ENCODE data around the gene PDGFD. TPM values are rescaled to one million over a fixed set of nuclear protein-coding genes. Genes with fewer than 3 reads are reported as not detected.

The PDGFD gene
- total RNA-seq, 1 experiment from 2014 or later: not detected

DNA sequence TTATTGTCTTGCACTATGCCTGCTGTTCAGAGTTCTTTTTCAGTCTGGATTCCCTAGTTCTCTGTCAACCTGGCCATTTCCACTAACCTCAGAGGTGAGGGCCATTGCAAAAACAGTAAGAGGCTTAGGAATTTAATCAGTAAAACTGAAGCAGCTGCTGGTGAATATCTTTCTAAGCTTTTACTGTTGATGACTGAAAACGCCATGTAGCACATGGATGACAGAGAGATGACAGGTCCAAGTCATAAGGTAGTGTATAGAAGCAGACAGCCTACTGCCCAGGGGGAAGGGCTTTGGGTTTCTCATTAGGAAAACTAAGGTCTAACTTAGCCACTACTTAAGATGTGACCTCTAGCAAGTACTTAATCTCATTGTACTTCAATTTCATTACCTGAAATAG, 280.1 kb downstream of the PDGFD start:
- DNase-seq (ENCODE audit: low read depth): no peak

DNA sequence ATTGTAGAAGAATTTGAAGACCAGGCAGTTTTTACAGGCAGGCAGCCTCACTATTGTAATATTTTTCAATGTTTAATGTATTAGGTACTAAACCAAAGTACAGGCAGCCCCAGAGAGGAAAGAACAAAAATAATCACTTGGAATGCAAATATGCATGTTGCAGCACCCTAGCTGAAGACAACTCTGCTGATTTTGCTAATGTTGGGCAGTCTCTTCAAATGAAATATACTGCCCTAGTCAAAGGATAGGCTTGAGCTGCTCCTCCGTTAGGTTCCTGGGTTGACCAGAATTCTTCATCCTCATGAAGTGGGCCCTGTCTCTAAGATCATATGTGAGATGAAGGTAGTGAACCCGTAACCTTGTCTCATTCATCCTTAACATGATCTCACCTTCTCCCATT, 280.7 kb downstream of the PDGFD start:
- DNase-seq (ENCODE audit: low read depth): no peak

DNA sequence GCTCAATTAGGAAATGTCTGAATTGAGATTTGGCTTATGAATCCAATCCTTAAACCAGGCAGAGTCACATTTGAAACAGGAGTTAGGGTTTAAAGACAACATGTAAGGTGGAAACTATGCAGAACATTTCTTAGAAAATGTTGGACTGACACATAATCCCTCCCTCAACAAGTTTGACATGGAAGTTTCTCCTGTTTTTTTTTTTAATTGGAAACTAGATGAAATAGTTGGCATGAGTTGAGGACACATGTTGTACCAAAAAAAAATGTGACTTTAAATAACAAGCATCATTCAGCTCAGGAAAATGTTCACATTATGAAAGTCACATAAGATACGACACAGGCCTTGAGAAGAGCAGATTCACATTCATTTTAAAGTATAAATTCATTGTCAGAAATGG, 282.4 kb downstream of the PDGFD start:
- no peak for DNase-seq (ENCODE audit: low read depth)

DNA sequence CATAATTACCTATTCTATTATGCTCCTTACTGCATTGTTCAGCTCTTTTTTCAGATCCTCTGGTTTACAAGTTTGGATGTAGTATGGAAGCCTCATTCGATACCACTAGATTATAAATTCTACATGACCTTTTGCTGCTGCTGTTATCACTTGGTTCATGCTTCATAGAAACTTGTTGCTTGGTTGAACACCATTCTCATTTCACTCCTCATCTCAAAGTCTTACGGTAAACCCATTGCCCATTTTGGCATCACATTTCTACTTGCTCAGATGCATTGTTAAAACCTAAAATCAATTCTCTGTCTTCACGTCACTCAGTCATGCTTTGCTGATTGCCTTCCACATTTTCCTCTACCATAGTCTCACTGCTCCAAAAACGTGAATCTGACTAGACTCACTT, 283.0 kb downstream of the PDGFD start:
- no peak for DNase-seq (ENCODE audit: low read depth)

DNA sequence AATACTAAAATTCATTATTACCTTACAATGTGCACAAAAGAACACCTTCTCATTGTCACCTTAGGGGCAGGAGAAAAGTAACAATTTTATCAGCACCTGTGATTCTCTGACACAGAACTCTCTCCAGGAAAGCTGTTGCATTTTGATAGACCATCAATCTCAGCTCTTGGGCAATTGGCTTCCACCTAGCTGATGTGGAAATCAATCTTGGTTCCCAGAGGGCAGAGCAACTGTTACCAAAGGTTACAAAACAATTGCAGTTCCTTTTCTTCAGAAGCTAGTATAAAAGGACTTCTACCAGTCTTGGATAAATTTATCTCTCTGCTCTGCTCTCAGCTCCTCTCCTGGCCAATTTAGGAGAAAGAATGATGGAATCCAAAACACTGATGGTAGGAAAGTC, 285.3 kb downstream of the PDGFD start:
- DNase-seq (ENCODE audit: low read depth): no peak

DNA sequence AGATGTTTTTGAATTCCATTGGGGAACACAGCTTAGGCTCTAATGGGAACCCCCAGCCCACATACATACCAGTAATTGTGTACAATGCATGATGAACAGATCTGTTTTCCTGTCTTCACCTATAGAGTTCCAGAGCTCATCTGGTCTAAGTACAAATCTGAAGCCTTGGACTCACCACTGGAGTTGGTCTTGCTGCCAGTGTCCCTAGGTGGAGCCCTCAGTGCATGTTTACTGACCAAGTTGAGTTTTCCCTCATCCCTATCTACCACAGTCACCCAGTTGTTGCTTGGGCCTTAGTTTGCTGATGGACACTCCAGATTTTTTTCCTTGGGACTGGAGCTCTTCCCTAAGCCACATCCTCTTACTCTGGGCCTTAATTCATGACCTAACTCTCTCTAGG, 286.7 kb downstream of the PDGFD start:
- no peak for DNase-seq (ENCODE audit: low read depth)

DNA sequence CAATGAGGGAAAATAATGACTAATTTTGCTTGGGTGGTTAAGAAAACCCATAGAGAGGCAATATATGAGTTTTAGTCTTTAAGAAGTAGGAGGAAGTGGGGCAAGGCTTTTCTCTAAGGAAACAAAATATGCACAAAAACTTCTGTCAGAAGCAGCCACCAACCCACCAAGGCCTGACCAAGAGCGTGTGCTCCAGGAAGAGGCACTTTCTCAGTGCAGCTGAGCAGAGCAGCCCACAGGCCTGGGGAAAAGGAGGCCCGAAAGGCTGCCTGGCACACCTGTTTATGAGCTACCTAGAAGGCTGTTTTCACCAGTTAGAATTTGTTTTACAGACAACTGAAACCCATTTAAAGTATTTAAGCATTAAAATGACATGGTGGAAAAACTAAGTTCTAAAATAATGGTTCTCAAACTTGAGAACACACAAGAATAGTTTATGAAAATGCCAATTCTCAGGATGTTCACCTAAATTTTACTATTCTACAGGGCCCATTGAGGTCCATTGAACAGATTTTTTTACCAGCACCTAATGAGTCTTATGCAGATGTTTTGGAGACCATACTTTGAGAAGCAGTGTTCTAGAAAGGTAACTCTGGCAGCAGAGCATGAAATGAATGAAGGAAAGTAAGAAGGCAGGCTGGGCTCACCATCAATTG, 288.0 kb downstream of the PDGFD start:
- DNase-seq (ENCODE audit: low read depth): no peak

DNA sequence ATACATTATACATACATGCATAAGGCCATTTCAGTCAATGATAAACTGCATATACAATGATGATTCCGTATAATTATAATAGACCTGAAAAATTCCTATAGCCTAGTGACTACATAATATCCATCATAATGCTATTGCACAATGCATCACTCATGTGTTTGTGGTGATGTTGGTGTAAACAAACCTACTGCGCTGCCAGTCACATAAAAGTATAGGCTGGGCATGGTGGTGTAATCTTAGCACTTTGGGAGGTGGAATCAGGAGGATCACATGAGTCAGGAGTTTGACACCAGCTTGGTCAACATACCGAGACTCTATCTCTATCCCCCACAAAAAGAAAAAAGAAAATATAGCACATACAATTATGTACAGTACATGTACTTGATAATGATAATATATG, 291.2 kb downstream of the PDGFD start:
- no peak for DNase-seq (ENCODE audit: low read depth)

DNA sequence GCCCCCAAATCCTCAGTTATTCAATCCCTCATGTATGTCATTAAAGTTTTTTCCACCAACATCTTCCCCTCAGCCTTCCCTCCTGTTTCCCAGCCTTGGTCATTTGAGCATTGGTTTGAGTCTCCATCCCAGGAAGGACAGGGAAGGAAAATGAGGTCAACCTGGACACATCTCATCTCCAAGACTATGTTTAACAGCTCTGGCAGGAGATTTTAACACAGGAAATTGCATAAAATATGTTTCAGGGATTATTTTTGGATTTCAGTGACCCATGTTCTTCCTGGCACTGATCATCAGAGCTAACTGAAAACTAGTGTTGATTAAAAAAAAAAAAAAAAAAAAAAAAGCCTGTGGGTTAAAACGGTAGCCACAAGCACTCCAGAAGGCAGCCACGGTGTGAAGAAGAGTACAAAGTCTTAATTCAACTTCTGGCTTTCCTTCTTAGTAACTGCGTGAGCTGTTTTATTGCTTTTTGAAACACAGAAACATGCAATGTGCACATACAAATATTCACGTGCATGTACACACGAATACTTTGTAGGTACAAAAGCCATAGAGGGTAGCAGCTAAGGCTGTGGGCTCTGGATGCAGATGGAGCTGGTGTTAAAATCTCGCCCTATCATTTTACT, 291.9 kb downstream of the PDGFD start:
- no peak for DNase-seq (ENCODE audit: low read depth)

DNA sequence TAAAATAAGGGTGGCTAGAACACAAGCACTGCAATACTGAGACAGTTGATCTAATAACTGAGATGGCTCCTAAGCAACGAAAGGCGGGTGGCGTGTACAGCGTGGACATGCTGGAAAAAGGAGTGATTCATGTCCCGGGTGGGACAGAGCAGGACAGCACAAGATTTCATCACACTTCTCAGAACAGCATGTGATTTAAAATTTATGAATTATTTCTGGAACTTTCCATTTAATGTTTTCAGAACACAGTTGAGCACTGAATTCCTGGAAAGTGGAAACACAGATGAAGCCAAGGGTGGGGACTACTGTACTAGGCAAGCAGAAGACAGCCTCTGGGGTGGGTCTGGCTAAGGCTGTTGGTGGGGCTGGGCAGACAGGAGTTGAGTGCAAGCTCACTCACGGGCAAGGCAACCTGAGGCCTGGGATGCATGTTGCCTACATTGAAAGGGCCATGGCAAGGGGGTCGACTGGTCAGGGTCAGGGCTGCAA, 293.1 kb downstream of the PDGFD start:
- DNase-seq (ENCODE audit: low read depth): no peak

DNA sequence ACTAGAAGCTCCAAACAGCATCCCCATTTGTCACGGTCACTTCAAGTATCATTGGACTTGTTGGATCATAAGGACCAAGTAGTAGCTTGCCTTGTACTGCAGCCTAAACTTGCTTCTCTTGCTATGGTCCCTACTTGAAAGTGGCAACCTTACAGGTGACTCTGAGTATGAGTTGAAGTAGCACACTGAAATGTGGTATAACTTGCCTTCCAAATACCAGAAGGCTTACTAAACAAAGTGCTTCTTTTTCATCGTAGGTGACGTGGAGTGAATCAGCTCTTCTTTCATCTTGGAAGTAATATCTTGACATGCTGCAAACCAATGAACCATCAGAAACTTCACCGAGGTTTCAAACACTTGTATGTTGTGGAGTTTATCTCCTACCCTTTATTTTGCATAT, 296.5 kb downstream of the PDGFD start:
- no peak for DNase-seq (ENCODE audit: low read depth)

DNA sequence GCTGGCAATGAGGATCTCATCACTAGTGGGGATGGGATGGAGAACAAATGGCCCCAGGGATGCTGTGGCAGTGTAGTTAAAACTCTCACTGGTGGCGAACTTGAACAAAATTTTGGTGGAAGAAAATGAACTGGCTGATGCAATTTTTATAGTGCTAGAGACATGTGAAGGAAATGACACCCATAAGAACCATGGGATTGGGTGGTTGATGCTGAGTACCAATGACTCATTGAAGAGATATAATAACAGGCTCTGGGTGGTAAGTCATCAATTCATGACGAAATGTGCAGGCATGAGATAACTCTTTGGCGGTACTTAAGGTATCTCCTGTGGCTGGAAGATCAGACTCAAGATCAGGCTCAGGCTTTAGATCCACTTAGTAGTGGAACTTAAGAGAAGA, 300.4 kb downstream of the PDGFD start:
- no peak for DNase-seq (ENCODE audit: low read depth)

DNA sequence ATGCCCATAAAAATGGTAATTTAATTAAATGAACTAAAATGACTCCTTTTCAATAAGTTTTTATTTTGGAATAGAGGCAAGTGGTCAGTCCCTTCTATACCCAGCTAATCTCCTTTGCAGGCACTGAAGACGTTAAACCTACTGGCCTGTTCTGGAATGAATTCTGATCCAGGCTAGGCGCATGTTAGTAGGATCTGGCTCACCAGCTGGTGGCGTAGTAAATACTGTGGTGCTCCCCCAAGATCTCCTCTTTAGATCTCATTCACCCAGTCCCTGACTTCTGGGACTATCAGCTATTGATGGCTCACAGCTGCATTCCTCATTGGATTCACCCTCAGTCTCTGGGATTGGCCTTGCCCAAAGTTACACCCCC, 301.2 kb downstream of the PDGFD start:
- no peak for DNase-seq (ENCODE audit: low read depth)

DNA sequence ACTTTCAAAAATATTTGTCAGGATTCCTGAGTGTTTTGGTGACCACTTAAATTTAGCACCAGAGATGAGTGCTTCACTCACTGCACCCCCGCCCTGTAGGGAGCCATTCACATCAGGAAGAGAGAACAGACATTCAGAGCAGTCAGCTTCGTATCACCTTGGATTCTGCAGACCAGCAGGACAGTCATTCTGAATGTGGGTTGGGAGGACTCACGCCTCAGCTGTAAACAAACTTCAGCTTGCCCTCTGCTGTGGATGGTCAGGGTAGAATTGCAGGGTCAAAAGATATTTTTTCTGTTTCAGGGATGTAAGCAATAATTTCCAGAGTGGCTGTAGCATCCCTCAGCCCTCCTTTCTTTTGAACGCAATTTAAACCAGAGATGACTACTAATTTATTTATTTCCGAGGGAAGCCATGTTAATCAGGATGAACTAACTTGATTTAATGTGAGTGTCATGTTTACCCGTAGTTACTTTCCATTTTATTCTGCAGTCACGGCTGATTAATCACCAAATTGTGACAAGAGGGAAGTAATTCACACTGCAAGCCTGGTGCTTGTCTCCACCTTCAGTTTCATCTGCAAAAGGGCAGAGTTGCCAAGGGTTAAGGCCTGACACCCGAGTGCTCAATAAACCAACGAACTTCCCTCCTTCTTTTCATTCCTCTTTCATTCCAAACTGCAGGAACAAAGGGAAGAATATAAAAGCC, 301.7 kb downstream of the PDGFD start:
- DNase-seq (ENCODE audit: low read depth): no peak

Other genes with a start within 250 kb of the PDGFD start
- gene DDI1, start 127.5 kb downstream of the PDGFD start, total RNA-seq (2014; rRNA removed; shearing (Covaris generic)): not detected in 2 replicates

Measured in RPMI7951 (cell line).